ENCODE results near the gene HIF1AN.
A peak's percentile ranks its signal among the peaks of the same experiment; 100 is the strongest.

Gene HIF1AN

GRCh38 chr10:100535715-100536353, at the start of gene HIF1AN:
Gene HIF1AN (plus strand): TSS chr10:100535943. CDS start chr10:100535959, 16 bp downstream.
- Histone ChIP-seq H3K4me1 (ENCODE audit: control insufficient read depth, insufficient read depth, low read length) (peaks cover 11% of the 10 kb centered on the region), H3K27me3 (ENCODE audit: control insufficient read depth, insufficient read depth, low read length) (no peaks in the 10 kb centered on the region), H3K9ac (ENCODE audit: low read length) (peak within 1 kb of the TSS; percentile 39), H3K4me3 (ENCODE audit: low read length) (peak within 1 kb of the TSS; percentile 90), H3K27ac (ENCODE audit: low read depth, low read length) (peak within 1 kb of the TSS; percentile 73), H3K36me3 (ENCODE audit: control insufficient read depth, insufficient read depth, low read length) (peaks cover 20% of the 10 kb centered on the region)

- Histone ChIP-seq H3K4me3 (ENCODE audit: low read length) (no peak overlapping the region), H3K27me3 (ENCODE audit: control insufficient read depth, insufficient read depth, low read length) (no peaks in the 10 kb centered on the region), H3K27ac (ENCODE audit: low read depth, low read length) (no peak overlapping the region), H3K36me3 (ENCODE audit: control insufficient read depth, insufficient read depth, low read length) (peaks cover 19% of the 10 kb centered on the region), H3K9ac (ENCODE audit: low read length) (no peak overlapping the region), H3K4me1 (ENCODE audit: control insufficient read depth, insufficient read depth, low read length) (no peaks in the 10 kb centered on the region)
Observed at GRCh38 chr10:100487529-100487928, 48.2 kb upstream of the HIF1AN start.

- no peak overlapping the region for H3K27ac ChIP-seq (ENCODE audit: low read depth, low read length)
- H3K9ac ChIP-seq (ENCODE audit: low read length) = no peak overlapping the region
- no peaks in the 10 kb centered on the region for H3K27me3 ChIP-seq (ENCODE audit: control insufficient read depth, insufficient read depth, low read length)
- H3K36me3 ChIP-seq (ENCODE audit: control insufficient read depth, insufficient read depth, low read length) = peaks cover 19% of the 10 kb centered on the region
- H3K4me1 ChIP-seq (ENCODE audit: control insufficient read depth, insufficient read depth, low read length) = no peaks in the 10 kb centered on the region
- no peak overlapping the region for H3K4me3 ChIP-seq (ENCODE audit: low read length)
Observed at GRCh38 chr10:100489396-100489795, 46.3 kb upstream of the HIF1AN start.

GRCh38 chr10:100490531-100490930, 45.2 kb upstream of the HIF1AN start:
- Histone ChIP-seq H3K4me1 (ENCODE audit: control insufficient read depth, insufficient read depth, low read length) (no peaks in the 10 kb centered on the region), H3K9ac (ENCODE audit: low read length) (no peak overlapping the region), H3K27ac (ENCODE audit: low read depth, low read length) (no peak overlapping the region), H3K36me3 (ENCODE audit: control insufficient read depth, insufficient read depth, low read length) (peaks cover 19% of the 10 kb centered on the region), H3K27me3 (ENCODE audit: control insufficient read depth, insufficient read depth, low read length) (no peaks in the 10 kb centered on the region), H3K4me3 (ENCODE audit: low read length) (no peak overlapping the region)

- Histone ChIP-seq H3K9ac (ENCODE audit: low read length) (no peak overlapping the region), H3K36me3 (ENCODE audit: control insufficient read depth, insufficient read depth, low read length) (peaks cover 35% of the 10 kb centered on the region), H3K4me1 (ENCODE audit: control insufficient read depth, insufficient read depth, low read length) (no peaks in the 10 kb centered on the region), H3K4me3 (ENCODE audit: low read length) (no peak overlapping the region), H3K27me3 (ENCODE audit: control insufficient read depth, insufficient read depth, low read length) (no peaks in the 10 kb centered on the region), H3K27ac (ENCODE audit: low read depth, low read length) (no peak overlapping the region)
Observed at GRCh38 chr10:100496567-100496966, 39.2 kb upstream of the HIF1AN start.

- peaks cover 39% of the 10 kb centered on the region for H3K36me3 ChIP-seq (ENCODE audit: control insufficient read depth, insufficient read depth, low read length)
- no peak overlapping the region for H3K4me3 ChIP-seq (ENCODE audit: low read length)
- H3K4me1 ChIP-seq (ENCODE audit: control insufficient read depth, insufficient read depth, low read length) = no peaks in the 10 kb centered on the region
- no peaks in the 10 kb centered on the region for H3K27me3 ChIP-seq (ENCODE audit: control insufficient read depth, insufficient read depth, low read length)
- H3K27ac ChIP-seq (ENCODE audit: low read depth, low read length) = no peak overlapping the region
- no peak overlapping the region for H3K9ac ChIP-seq (ENCODE audit: low read length)
Observed at GRCh38 chr10:100498059-100498458, 37.7 kb upstream of the HIF1AN start.

- no peak overlapping the region for H3K4me3 ChIP-seq (ENCODE audit: low read length)
- no peaks in the 10 kb centered on the region for H3K27me3 ChIP-seq (ENCODE audit: control insufficient read depth, insufficient read depth, low read length)
- no peak overlapping the region for H3K9ac ChIP-seq (ENCODE audit: low read length)
- peaks cover 43% of the 10 kb centered on the region for H3K36me3 ChIP-seq (ENCODE audit: control insufficient read depth, insufficient read depth, low read length)
- H3K4me1 ChIP-seq (ENCODE audit: control insufficient read depth, insufficient read depth, low read length) = no peaks in the 10 kb centered on the region
- H3K27ac ChIP-seq (ENCODE audit: low read depth, low read length) = no peak overlapping the region
Observed at GRCh38 chr10:100501423-100501822, 34.3 kb upstream of the HIF1AN start.

- H3K27me3 ChIP-seq (ENCODE audit: control insufficient read depth, insufficient read depth, low read length) = no peaks in the 10 kb centered on the region
- H3K36me3 ChIP-seq (ENCODE audit: control insufficient read depth, insufficient read depth, low read length) = peaks cover 42% of the 10 kb centered on the region
- no peak overlapping the region for H3K27ac ChIP-seq (ENCODE audit: low read depth, low read length)
- no peaks in the 10 kb centered on the region for H3K4me1 ChIP-seq (ENCODE audit: control insufficient read depth, insufficient read depth, low read length)
- no peak overlapping the region for H3K4me3 ChIP-seq (ENCODE audit: low read length)
- no peak overlapping the region for H3K9ac ChIP-seq (ENCODE audit: low read length)
Observed at GRCh38 chr10:100502926-100503494, 32.7 kb upstream of the HIF1AN start.

GRCh38 chr10:100504096-100504495, 31.6 kb upstream of the HIF1AN start:
- Histone ChIP-seq H3K4me3 (ENCODE audit: low read length) (no peak overlapping the region), H3K4me1 (ENCODE audit: control insufficient read depth, insufficient read depth, low read length) (no peaks in the 10 kb centered on the region), H3K27me3 (ENCODE audit: control insufficient read depth, insufficient read depth, low read length) (no peaks in the 10 kb centered on the region), H3K9ac (ENCODE audit: low read length) (no peak overlapping the region), H3K36me3 (ENCODE audit: control insufficient read depth, insufficient read depth, low read length) (peaks cover 33% of the 10 kb centered on the region), H3K27ac (ENCODE audit: low read depth, low read length) (no peak overlapping the region)

- Histone ChIP-seq H3K27me3 (ENCODE audit: control insufficient read depth, insufficient read depth, low read length) (no peaks in the 10 kb centered on the region), H3K36me3 (ENCODE audit: control insufficient read depth, insufficient read depth, low read length) (peaks cover 27% of the 10 kb centered on the region), H3K9ac (ENCODE audit: low read length) (no peak overlapping the region), H3K4me3 (ENCODE audit: low read length) (no peak overlapping the region), H3K4me1 (ENCODE audit: control insufficient read depth, insufficient read depth, low read length) (no peaks in the 10 kb centered on the region), H3K27ac (ENCODE audit: low read depth, low read length) (no peak overlapping the region)
Observed at GRCh38 chr10:100505164-100505563, 30.6 kb upstream of the HIF1AN start.

GRCh38 chr10:100506596-100507356, 29.0 kb upstream of the HIF1AN start:
- Histone ChIP-seq H3K27ac (ENCODE audit: low read depth, low read length) (no peak overlapping the region), H3K4me3 (ENCODE audit: low read length) (no peak overlapping the region), H3K36me3 (ENCODE audit: control insufficient read depth, insufficient read depth, low read length) (peaks cover 31% of the 10 kb centered on the region)

GRCh38 chr10:100507357-100507732, 28.4 kb upstream of the HIF1AN start:
- Histone ChIP-seq H3K4me3 (ENCODE audit: low read length) (no peak overlapping the region), H3K36me3 (ENCODE audit: control insufficient read depth, insufficient read depth, low read length) (peaks cover 31% of the 10 kb centered on the region), H3K27me3 (ENCODE audit: control insufficient read depth, insufficient read depth, low read length) (no peaks in the 10 kb centered on the region), H3K9ac (ENCODE audit: low read length) (no peak overlapping the region), H3K27ac (ENCODE audit: low read depth, low read length) (no peak overlapping the region), H3K4me1 (ENCODE audit: control insufficient read depth, insufficient read depth, low read length) (no peaks in the 10 kb centered on the region)

More at GRCh38 chr10:100506596-100507356, 29.0 kb upstream of the HIF1AN start:
- Histone ChIP-seq H3K4me1 (ENCODE audit: control insufficient read depth, insufficient read depth, low read length) (no peaks in the 10 kb centered on the region), H3K27me3 (ENCODE audit: control insufficient read depth, insufficient read depth, low read length) (no peaks in the 10 kb centered on the region), H3K9ac (ENCODE audit: low read length) (no peak overlapping the region)
